LNCAP (cell line): Measurements from ENCODE around the gene PVALEF.

ENCODE experiments used
- CTCF ChIP-seq: fragments of 450-650 bp; IDR thresholded peaks from 2 replicates; pipeline ENCODE4 v1.5.1; 2017; ENCODE audit warnings: mild to moderate bottlenecking

The PVALEF gene

GRCh38 chr17:81120149-81120484, 45.2 kb upstream of the PVALEF start:
- TF ChIP-seq CTCF, result peak; percentile 37; the same call in 1 of the 2 replicates

- TF ChIP-seq CTCF, result no peak
Measured at GRCh38 chr17:81120695-81121621, 44.3 kb upstream of the PVALEF start.

GRCh38 chr17:81121841-81122733, 43.2 kb upstream of the PVALEF start:
- no peak for TF ChIP-seq CTCF

DNA sequence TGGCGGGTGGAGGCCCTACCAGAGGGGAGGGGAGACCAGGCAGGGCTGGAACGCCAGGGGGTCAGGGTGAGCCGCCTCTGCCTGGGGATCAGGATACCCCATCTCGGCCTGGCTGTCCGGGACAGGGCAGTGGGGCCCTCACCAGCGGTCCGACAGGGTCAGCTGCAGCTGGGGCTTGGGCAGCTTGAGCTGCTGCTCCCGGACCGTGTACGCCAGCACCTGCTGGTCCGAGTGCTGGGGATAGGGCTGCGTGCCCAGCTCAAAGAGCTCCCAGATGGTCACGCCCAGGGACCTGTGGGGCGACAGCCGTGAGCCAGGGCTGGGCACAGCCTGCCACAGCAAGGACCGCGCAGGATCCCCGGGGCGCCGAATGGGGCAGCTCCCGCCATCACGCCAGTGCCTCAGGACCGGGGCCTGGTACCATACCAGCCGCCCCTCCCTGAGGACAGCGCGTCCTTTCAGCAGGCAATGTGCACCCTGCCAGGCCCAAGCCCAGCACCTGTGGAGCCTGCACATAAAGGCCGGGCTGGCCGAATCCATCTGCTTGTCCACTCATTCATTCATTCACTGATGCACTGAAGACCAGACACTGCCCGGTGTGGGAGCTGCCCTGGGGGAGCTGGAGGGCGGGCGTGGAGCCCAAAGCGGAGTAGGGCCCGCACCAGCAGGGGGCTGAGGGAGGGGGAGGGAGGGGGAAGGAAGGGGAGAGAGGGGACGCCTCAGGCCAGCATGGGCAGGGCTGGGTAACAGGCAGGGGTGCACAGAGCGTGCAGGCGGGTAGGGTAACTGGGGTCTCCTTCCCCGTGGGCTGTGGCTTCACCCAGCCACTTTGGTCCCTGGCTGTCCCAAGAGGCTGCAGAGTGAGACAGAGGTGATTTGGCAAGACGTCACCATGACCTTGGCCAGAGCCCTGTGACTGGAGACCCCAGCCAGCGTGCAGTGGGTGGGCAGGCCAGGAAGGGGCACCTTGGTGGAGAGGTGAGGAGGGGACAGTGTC, 42.0 kb upstream of the PVALEF start:
- TF ChIP-seq CTCF, result no peak

DNA sequence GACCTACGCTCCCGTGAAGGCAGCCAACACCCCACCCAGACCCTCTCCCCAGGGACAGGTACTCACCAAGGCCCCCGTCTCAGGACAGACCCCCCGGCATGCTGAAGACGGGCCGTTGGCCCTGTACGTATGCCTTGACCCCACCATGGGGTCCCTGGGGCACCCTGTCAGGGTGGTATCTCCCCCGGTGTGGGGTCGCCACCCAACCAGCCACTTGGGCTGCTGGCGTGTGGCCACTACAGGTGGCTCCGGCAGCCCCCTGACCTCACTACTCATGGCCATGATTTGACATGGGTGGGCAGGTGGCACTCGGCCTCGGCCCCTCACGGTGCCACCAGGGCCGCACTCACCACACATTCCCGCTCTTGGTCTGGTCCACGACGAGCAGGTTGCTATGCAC, 40.9 kb upstream of the PVALEF start:
- no peak for TF ChIP-seq CTCF

DNA sequence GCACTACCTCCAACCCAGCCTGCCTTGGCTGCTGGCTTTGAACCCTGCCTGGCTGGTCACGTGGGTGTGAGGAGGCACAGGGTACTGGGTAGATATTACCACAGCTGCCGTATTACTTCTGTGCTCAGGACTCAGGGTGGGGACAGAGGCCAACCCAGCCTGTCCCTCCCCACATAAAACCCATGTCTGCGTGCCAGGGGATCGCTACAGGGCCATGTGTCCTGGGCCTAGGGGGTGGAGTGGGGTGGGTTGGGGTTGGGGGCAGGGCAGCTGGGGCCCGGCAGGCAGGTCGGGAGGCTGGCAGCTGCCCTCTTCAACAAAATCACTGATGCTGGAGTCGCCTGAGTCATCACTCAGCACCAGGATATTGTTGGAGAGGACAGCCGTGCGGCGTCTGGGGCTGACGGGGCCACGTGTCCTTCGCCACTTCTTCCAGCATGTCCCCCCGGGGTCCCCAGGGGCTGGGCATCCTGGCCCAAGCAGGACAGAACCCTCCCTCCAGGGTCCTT, 39.7 kb upstream of the PVALEF start:
- no peak for TF ChIP-seq CTCF
